Measurements from ENCODE around the gene LRRC4C.

LRRC4C gene

DNA sequence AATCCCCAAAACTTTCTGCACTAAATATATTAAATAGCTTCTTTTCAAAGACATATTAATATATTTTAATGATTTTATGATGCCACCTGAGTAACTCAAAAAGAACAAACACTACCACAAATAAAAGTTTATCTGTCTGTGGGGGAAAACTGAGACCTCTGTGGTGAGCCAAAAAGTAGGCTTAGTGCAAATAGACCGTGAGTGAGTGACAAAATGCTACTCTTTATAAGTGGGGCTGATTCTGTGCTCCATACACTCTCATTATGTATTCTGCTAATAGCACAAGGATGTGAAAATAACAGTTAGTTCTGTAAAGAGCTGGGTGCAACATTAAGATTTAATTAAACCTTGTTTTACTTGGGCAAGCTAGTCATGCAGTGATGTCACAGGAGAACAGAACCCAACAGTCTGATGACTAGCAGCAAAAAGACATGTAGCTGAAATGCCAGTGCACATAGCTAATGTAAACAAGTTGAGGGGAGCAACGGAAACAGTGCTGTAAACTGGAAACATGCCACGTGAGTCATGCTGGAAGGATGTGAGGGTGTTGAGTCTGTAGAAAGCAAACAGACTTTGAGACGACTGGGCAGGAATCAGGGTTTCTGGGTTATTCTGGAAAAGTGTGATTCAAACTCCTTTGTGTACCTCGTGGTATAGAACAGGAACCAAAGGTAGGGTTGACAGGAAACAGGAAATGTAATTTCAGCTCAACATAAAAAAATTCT, 1130.4 kb downstream of the LRRC4C start:
- DNase-seq: no peak

DNA sequence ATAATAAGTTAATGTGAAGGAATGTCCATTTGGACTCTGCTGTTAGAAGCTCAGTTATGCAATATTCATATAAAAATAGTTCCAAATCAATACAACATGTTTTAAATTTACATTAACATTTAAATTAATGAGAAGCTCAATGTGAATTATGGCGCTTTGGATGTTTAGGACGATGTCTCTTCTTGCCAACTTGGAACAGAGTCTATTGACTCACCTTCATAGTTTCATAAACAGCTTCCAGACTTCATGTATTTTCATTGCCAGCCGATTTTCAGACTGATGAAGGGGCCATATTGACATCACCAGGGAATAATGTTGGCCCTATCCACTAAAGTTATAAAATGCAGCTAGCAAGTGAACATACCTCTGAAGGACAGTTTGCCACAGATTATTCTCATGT, 1136.2 kb downstream of the LRRC4C start:
- no peak for DNase-seq

DNA sequence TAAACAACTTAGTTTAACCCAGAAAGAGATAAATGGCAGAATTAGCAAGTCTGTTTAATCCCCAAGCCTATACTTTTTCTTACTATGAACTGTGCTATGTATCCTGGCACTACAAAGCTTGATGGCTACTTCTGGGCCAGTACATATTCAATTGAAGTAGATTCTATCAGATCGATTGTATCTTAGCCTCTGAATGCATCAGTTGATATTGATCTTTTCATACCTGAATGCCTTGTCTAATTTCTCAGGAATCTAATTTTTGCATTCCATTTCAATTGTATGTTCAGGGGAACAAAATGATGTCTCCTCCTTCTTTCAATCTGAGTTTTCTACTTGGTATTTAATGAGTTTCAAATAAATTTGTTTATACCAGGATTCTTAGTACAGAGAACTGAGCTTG, 1137.9 kb downstream of the LRRC4C start:
- DNase-seq: no peak

DNA sequence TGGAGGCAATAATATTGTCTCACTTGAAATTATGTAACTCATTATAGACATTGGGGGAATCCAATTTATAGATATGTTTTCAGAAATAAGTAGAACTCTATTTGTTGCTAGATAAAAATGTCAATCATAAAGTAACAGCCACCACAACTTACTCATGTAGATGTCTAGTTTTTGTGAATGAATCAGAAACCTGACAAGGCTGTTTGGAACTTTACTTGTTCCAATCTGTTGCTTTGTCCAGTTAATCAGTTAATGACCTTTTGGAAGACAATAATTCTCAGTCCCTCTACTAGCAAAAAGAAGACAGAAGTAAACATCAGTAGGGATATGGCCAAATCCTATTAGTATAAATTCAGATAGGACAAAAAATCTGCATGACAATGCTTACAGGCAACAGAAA, 1143.3 kb downstream of the LRRC4C start:
- no peak for DNase-seq

DNA sequence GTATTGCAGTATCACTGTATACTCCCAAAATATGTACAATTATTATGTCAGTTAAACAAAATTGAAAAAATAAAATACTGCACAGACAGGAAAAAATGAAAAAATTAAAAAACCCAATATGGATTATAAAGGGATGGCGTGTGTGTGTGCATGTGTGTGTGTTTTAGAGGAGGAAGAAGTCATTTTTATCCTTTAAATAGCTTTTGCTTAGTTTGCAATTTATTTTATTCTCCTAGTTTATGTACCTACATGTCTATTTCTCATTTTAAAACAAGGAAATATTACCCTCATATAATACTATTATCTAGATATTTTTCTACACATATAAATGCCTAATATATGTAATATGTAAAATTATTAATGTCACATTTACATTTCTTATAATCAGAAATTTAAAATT, 1144.3 kb downstream of the LRRC4C start:
- DNase-seq: no peak

DNA sequence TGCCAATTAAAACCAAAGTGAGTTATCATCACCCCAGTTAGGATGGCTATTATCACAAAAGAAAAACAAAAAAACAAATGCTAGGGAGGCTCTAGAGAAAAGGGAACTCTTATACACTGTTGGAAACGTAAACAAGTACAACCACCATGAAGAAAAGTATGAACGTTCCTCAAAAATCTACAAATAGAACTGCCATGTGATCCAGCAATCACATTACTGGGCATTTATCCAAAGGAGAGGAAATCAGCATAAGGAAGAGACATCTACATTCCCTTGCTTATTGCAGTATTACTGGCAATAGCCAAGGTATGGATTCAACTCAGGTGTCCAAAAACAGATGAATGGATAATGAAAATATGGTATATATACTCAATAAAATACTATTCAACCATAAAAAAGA, 1145.1 kb downstream of the LRRC4C start:
- DNase-seq: no peak

DNA sequence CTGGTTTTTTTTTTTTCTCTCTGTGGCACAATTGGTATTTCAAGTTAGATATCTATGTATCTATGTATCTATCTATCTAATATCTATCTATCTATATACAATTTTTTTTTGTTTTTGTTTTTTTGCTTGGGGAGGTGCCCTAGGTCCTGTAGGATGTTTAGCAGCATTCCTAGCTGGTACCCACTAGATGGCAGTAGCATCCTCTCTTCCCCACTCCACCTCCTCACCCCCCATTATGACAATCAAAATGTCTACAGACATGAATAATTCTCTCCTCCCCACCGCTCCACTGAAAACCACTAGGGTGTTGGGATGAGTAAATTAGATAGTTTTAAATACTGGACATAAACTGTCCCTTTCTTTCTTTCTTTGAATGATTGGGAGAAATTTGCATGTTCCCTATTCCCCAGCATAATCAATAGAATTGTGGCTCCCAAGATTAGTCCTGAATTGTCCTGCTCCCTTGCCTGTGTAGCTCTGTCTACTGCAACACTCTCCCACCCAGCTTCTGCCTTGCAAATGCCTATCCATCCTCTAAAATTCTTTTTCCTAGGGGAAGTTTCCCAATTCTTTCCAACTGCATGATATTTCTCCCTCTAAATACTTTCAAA, 1152.4 kb downstream of the LRRC4C start:
- no peak for DNase-seq

DNA sequence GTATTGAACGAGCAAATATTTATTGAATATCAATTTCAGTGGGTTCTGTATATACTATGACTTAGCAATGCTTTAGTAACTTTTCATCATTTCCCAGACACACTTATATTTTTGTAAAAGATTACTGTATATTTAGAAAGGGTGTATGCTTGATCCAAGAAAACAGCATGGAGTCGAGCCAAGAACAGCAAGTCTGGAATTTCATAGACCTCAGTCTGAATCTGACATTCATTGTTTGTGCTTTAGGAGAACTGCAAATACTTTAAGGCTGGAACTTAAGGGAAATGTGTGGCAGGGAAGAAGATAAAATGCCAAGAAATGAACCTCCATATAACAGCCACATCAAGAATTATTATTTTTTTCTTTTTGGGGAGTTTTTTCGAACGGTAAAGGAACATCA, 1156.8 kb downstream of the LRRC4C start:
- DNase-seq: no peak

DNA sequence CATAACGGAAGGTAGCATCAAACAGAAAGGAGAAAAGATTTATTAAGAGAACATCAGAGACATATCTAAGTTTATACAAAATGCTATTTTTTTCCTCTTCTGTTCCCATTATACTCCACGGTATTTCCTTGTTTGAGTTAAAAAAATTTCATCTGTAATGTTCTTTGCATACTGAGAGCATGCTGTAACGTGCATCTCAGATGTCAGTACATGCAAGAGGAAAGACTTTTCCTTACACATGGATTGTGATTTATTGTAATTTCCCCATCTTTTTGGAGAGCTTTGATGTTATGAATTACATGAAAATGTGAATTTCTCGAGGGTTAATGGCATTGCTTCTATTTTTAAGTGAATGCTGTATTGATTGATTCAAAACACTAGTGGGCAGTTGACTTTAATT, 1164.0 kb downstream of the LRRC4C start:
- no peak for DNase-seq

DNA sequence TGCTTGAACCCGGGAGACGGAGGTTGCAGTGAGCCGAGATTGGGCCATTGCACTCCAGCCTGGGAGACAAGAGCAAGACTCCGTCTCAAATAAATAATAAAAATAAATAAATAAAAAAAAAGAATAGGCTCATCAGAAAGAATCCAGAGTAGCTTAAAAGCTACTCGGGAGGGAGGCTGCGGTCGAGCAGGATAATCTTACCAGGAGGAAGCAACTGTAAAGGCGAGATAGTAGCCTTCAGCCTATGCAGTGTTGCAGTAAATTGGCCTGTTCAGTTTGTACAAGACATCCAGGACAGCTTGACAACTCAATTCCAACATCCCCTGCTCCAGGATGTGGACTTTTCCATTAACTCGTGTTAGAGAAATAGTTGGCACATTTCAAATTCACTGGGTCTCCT, 1164.7 kb downstream of the LRRC4C start:
- DNase-seq: no peak

DNA sequence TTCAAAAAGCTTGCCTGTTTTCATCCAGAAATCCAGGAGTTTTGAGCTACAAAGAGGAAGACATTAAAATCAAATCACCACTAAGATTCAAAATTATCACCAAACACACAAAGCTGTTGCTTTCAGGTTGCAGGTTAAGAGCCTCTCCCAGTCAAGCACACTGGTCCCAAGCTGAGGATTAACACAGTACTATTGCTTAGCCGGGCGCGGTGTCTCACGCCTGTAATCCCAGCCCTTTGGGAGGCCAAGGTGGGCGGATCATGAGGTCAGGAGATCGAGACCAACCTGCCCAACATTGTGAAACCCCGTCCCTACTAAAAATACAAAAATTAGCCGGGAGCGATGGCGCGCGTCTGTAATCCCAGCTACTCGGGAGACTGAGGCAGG, 1165.1 kb downstream of the LRRC4C start:
- DNase-seq: no peak

DNA sequence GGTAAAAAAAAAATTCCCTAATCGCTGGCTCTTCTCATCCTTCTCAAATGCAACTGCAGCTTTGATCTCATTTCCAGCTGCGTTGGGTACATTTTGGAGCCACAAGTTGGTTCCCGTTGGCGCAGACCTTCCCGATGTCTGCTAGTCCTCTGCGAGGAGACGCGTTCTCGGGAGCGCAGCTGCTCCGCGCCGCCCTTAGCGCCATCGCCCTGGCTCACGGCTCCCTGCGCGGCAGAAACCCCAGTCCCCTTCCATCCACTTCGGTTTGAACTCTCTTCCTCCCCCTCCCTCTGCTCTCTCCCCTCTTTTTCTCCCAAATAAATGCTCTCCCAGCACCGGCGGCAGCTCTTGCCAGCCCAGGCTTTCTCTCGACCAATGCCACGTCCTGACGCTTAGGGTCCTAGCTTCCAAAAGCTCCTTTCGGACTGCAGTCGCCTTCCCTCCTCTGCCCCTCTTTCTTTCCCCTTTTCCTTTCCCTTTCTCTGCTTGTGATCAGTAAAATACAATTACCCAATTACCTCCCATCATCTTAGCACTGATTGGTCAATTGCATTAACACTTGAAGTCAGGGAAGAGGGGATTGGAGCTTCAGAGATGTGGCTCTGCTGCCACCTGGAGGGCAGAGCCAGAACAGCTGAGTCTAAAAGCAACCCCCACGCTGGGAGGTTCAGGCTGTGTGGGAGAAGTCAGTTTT, 1165.7 kb downstream of the LRRC4C start:
- peak; percentile 56 for DNase-seq

DNA sequence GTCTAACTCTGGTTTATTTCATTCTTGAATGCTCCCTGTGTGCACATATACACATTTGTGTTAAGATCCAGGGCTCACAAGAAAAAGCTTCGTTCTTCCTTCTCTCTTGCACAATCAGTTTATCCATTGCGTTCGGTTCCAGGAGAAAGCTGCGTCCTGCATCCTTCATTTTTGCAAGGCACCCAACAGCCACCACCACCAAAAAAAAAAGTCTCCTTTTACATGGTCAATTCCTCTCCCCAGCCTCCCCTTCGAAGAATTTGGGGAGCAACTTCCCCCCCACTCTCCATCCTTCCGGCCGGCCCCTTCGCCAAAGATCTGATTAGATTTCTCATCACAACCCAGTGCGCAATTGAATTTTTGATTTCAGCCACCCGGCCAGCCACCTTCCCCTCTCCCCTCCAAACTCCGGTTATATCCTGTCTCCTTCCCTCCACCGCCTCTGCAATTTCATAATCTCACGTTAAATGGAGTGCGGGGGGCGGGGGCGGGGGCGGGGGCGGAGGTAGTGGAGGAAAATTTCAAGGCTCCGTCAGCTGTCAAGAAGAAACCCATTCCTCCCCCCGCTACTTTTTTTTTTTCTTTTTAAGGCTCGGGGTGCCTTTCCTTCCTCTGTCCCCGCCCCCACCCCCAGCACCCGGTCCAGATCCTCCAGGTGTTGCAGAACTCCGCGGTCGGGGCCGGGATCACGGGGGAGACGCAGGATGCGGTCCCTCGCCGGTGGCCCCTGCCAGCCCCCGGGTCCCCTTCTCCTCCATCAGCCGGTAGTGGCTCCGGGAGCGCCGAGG, 1166.5 kb downstream of the LRRC4C start:
- DNase-seq: no peak

DNA sequence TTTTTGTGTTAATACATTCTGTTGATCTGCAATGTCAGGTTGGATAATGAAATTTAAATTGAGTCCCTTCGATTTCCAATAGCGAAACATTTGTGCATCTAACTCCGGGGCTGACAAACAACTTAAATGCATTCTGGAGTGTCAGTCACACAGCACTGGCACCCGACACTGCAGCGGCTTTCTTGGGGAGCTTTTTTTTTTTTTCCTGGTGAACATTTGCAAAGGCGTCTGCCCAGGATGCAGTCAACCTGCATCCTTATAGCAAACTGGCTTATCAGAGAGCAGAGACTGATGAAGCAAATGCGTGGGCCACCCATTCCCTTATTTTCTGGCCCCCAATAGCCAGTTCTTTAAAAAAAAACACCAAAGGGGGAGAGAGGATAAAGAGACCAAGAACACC, 1167.7 kb downstream of the LRRC4C start:
- no peak for DNase-seq

DNA sequence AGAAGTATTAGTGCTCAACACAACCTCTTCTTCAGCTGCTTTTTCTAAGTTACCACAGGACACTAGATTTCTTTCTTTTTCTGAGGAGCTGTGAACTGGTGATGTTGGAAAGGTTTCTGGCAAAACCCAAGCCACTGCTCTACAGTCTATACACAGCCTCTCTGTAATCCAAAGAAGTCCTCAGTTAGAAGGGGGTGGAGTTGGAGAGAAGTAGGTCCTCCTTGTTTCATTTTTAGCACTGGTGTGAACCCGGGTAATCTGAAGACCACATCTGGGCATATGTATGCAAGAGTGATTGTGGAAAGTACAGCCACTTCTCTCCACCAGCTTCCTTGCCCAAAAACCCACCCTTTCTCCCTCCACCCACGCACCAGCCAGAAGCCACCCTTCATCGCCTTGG, 1168.1 kb downstream of the LRRC4C start:
- DNase-seq: no peak

DNA sequence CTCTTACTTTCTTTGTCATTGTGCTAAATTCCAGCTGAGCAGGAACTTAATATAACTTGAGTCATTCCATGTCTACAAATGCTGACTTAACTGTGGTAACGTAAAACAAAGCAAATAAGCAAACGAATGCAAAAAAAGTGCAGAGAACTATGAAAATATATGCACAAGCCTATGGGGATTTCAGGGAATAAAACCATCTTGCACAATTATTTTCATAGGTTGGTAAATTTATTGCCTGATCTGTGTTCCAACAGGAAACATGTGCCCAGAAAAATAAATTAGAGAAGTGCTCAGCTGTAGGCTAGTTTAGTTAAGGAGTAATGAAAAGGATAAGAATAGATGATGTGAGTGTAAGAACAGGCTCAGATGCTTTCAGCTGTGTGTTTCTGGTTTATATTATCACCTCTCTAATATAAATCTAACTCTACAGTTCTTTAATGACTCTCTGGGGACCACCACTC, 1169.3 kb downstream of the LRRC4C start:
- DNase-seq: no peak

DNA sequence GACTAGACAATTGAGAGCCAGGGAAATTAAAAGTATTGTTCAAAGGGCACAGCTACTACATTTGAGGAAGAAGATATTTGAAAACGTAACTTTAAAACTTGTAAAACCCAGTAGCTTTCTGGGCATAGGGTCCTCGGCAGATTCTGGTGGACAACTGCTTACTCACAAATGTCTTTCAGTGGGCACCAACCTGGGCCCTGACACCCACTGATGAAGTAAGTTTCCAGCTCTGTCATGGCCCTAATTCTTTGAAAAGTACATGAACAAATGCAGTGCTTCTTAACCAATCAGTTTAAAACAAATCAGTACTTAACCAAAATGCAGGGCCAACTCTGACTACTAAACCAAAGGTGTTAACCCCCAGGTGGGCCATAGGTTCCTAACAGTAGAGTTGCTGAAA, 1170.1 kb downstream of the LRRC4C start:
- DNase-seq: no peak

DNA sequence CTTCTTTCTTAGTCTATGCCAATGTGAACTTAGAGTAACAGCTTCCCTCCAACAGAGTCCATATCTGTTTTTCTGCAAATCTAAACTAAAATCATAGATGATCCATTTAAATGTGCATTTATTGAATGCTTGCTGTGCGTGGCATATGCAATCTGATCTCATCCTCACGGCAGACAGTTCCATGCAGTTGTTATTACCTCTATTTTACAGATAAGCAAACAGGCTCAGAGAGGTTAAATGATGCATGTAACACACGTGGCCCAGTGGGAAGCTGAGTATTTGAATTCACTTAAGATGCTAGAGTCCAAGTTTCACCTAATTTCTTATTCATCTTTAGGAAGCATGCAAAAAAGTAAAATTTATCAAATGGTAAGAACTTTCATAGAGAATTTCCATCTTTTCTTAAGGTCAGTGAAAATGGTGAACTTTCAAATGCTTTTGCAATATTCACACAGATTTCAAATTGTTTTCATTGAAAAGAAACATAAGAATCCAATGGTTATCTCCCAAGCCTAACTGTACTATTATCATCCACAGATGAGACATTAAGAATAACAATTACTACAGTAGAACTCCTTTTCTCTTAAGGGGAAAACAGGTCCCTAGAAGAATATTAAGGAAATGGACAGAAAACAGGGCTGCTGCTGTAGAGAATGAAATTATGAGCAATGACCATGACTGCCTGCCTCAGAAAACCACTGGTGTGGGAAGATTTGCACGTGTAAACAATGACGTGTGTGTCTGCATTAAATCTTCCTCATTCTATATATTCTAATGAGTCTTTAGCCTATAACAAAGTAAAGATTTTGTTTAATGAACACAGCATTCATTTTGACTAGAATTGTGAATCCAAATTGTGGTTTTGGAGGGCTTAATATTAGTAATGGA, 1171.3 kb downstream of the LRRC4C start:
- DNase-seq: no peak

DNA sequence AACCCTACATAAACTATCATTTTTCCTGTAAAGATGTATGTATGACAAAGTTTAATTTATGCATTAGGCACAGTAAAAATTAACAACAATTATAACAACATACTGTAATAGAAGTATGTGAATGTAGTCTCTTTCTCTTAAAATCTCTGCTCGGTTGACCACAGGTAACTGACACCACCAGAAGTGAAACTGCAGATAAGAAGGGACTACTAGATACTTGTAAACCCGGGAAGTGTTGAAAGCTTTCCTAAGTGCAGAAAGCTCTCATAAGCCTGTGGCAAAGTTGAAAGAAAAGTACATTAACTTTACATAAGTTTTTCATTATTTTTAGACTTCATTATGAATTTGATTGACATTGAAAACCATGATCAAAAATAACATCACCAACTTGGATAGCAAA, 1173.3 kb downstream of the LRRC4C start:
- DNase-seq: no peak

DNA sequence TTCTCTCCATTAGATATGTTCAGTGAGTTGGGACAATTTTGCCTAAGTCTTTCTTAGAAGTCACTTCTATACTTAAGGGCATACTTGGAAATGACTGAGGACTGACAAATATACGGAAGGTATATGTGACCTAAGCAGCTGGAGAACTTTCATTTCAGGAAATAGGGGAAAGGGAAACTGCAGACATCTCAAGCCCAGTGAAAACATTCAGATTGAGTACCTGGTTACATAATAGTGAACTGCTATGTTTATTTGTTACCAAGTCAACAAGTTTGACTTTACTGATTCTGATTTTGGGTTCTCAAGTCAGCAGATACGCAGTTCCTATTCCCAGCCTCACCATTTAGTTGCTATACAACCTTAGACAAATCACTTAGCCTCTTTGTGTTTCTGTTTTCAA, 1173.9 kb downstream of the LRRC4C start:
- no peak for DNase-seq

DNA sequence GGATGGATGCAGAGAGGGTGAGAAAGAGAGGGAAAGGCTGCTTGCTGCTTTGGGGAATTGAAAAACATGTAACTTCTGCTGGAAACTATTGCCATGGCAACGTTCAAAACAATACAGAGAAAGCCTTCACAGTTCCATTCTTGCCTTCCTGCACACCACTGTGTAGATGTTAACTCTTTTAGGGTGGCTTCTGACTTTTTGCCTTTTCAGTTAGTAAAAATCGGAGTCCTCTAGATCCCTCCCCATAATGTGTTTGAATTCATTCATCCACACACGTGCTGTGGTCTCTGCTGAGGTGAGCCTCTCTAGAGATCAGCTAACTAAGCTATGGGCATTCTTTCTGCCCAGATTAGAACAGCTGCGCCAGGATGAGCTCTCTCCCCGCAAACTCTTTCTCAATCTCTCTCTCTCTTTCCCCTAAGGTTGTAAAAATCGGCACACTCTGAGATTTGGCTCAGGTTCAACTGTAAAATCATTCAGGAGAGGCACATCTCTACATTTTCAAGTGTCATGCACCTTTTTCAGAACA, 1178.3 kb downstream of the LRRC4C start:
- no peak for DNase-seq

All from activated CD4-positive, alpha-beta T cell treated with anti-CD3 and anti-CD28 coated beads for 48 hours (primary cell).